Natural killer cell (primary cell): ENCODE results near the gene RPL3. TPM values are rescaled to one million over a fixed set of nuclear protein-coding genes. Genes with fewer than 3 reads are reported as not detected.

Experiments
- ATAC-seq, 3 donors: fragments of 150-1000 bp in 2 of 3; fragments of 200-7000 bp in 1 of 3; cut with Tn5 transposase; 1 replicate in 1 of 3; 2 replicates in 2 of 3; pipeline ENCODE4 v1.10.0; 2021; ENCODE audit warnings: mild to moderate bottlenecking in 2 of 3, moderate library complexity in 2 of 3
- DNase-seq, 2 donors: peaks; one replicate each; pipeline versions ENCODE4 v3.0.0 to v3.0.0-alpha.2; 2013 to 2021; ENCODE audit warnings: mixed read lengths in 1 of 2
- H3K27ac ChIP-seq: one replicate; pipeline ENCODE4 v1.5.1; 2013; ENCODE audit warnings: mild to moderate bottlenecking, low read length
- H3K27me3 ChIP-seq: one replicate; pipeline ENCODE4 v1.6.1; 2013; ENCODE audit warnings: low read length; ENCODE audit not compliant: control insufficient read depth, insufficient read depth
- H3K36me3 ChIP-seq: one replicate; pipeline ENCODE4 v1.6.1; 2013; ENCODE audit warnings: low read length; ENCODE audit not compliant: control insufficient read depth, insufficient read depth
- H3K4me1 ChIP-seq: one replicate; pipeline ENCODE4 v1.6.1; 2013; ENCODE audit warnings: low read length; ENCODE audit not compliant: control insufficient read depth, insufficient read depth
- H3K4me3 ChIP-seq: one replicate; pipeline ENCODE4 v1.5.1; 2013; ENCODE audit warnings: low read length
- H3K9me3 ChIP-seq: one replicate; pipeline ENCODE4 v1.6.1; 2013; ENCODE audit warnings: low read length; ENCODE audit not compliant: control insufficient read depth, insufficient read depth
- H3K27ac Mint-ChIP-seq, 2 donors: one replicate each; pipeline ENCODE4 v1.8.0; 2022; ENCODE audit warnings: mild to moderate bottlenecking in 2 of 2, mixed read lengths in 2 of 2, moderate library complexity in 1 of 2
- H3K27me3 Mint-ChIP-seq, 2 donors: one replicate each; pipeline ENCODE4 v1.8.0; 2022; ENCODE audit warnings: low read depth in 2 of 2, mixed read lengths in 2 of 2
- H3K36me3 Mint-ChIP-seq: one replicate; pipeline ENCODE4 v1.8.0; 2022; ENCODE audit warnings: mixed read lengths
- H3K4me1 Mint-ChIP-seq, 2 donors: one replicate each; pipeline ENCODE4 v1.8.0; 2022; ENCODE audit warnings: mixed read lengths in 2 of 2
- H3K4me3 Mint-ChIP-seq: one replicate; pipeline ENCODE4 v1.8.0; 2022; ENCODE audit warnings: mild to moderate bottlenecking, moderate library complexity, mixed read lengths
- H3K9me3 Mint-ChIP-seq, 2 donors: one replicate each; pipeline ENCODE4 v1.8.0; 2022; ENCODE audit warnings: mixed read lengths in 2 of 2
- CTCF ChIP-seq: fragments of 200-600 bp; IDR thresholded peaks from one replicate; pipeline ENCODE4 v1.8.0; 2022; ENCODE audit warnings: antibody characterized with exemption
- WGBS: methylation state at CpG from one replicate; pipeline ENCODE4 v1.1.7; 2013; ENCODE audit warnings: missing lambda C conversion rate; ENCODE audit not compliant: insufficient coverage; 5-methylcytosine and 5-hydroxymethylcytosine counted together
- intact Hi-C: fragments of 100-400 bp; cut with micrococcal nuclease; formaldehyde crosslinking; loops from one replicate; pipeline ENCODE4 v1.14.2; 2022
- total RNA-seq, 4 donors: library from RNA; stranded (reverse); fragments of 120-200 nt in 1 of 4; gene quantifications; one replicate each; pipeline versions ENCODE4 v1.2.3 to v1.2.4, GENCODE V29; 2013 to 2022

Gene RPL3
- total RNA-seq, 3 donors from 2014 or later (not counting 1 experiment from before 2014, with no cell fraction given), result 1,534 to 1,757 (median 1,614) TPM

GRCh38 chr22:39315389-39315788 is 4.0 kb downstream of the RPL3 start:
- Histone ChIP-seq H3K4me3 (no peak overlapping the region), H3K27ac (no peak overlapping the region), H3K4me1 (peaks cover 67% of the 10 kb centered on the region), H3K9me3 (no peaks in the 10 kb centered on the region), H3K36me3 (peaks cover 70% of the 10 kb centered on the region), H3K27me3 (no peaks in the 10 kb centered on the region)
- intact Hi-C loops, result loop anchor here (5.0 kb wide), 1 partner anchor 308 kb away; no protein-coding TSS in a partner anchor
- no peak overlapping the region for H3K4me3 Mint-ChIP-seq
- no peak for ATAC-seq
- H3K27me3 Mint-ChIP-seq, result no peaks in the 10 kb centered on the region
- no peaks in the 10 kb centered on the region for H3K9me3 Mint-ChIP-seq
- TF ChIP-seq CTCF, result no peak
- peaks cover 39 to 69% of the 10 kb centered on the region in 2 donors for H3K4me1 Mint-ChIP-seq
- no peaks in the 10 kb centered on the region for H3K36me3 Mint-ChIP-seq
- WGBS, result 91% methylated on average over 13 of the region's 13 CpGs
- H3K27ac Mint-ChIP-seq, result peak overlapping the region; percentile 16 to 100
- DNase-seq, result peak in 1 of 2 donors; percentile 9

GRCh38 chr22:39314251-39314971 is 5.0 kb downstream of the RPL3 start:
- H3K9me3 Mint-ChIP-seq, result no peaks in the 10 kb centered on the region
- H3K27me3 Mint-ChIP-seq, result no peaks in the 10 kb centered on the region
- TF ChIP-seq CTCF, result no peak
- H3K4me3 Mint-ChIP-seq, result no peak overlapping the region
- intact Hi-C loops, result no loop called here
- DNase-seq (peak in 1 of 2 donors; percentile 20), ATAC-seq (no peak)
- no peaks in the 10 kb centered on the region for H3K9me3 ChIP-seq
- no peaks in the 10 kb centered on the region for H3K27me3 ChIP-seq
- H3K27ac ChIP-seq, result no peak overlapping the region
- H3K4me1 ChIP-seq, result peaks cover 65% of the 10 kb centered on the region
- H3K36me3 ChIP-seq, result peaks cover 70% of the 10 kb centered on the region
- H3K4me3 ChIP-seq, result no peak overlapping the region
- 92% methylated on average over 14 of the region's 14 CpGs for WGBS
- no peaks in the 10 kb centered on the region for H3K36me3 Mint-ChIP-seq
- peaks cover 31 to 61% of the 10 kb centered on the region in 2 donors for H3K4me1 Mint-ChIP-seq
- peak overlapping the region in 1 of 2 donors; percentile 100 for H3K27ac Mint-ChIP-seq

- no peak overlapping the region for H3K27ac ChIP-seq
- H3K27ac Mint-ChIP-seq, result peak overlapping the region in 1 of 2 donors; percentile 18
- H3K4me3 ChIP-seq, result no peak overlapping the region
- H3K9me3 ChIP-seq, result no peaks in the 10 kb centered on the region
- TF ChIP-seq CTCF, result no peak
- no peaks in the 10 kb centered on the region for H3K27me3 ChIP-seq
- WGBS, result 92% methylated on average over 20 of the region's 20 CpGs
- DNase-seq (peak in 1 of 2 donors; percentile 11), ATAC-seq (no peak)
- no peaks in the 10 kb centered on the region for H3K9me3 Mint-ChIP-seq
- H3K4me1 Mint-ChIP-seq, result peaks cover 21 to 55% of the 10 kb centered on the region in 2 donors
- intact Hi-C loops, result no loop called here
- peaks cover 66% of the 10 kb centered on the region for H3K4me1 ChIP-seq
- no peak overlapping the region for H3K4me3 Mint-ChIP-seq
- no peaks in the 10 kb centered on the region for H3K27me3 Mint-ChIP-seq
- no peaks in the 10 kb centered on the region for H3K36me3 Mint-ChIP-seq
- H3K36me3 ChIP-seq, result peaks cover 70% of the 10 kb centered on the region
Measured at GRCh38 chr22:39313258-39314001, 6.0 kb downstream of the RPL3 start.
